ENCODE data around the gene SLAMF7. TPM values are rescaled to one million over a fixed set of nuclear protein-coding genes. Genes with fewer than 3 reads are reported as not detected.
"Not testable (repeated sequence)": the region's sequence is repeated elsewhere in the genome, so short reads cannot be mapped to it uniquely, and the experiment has no call there.

SLAMF7 gene
- total and polyA plus RNA-seq, 3 experiments from 2014 or later: 79.5 to 165 (median 97.4) TPM

- H3K27me3 ChIP-seq (ENCODE audit: insufficient read depth, low read length, poor library complexity, severe bottlenecking); H3K4me1 ChIP-seq (ENCODE audit: insufficient read depth, low read length); H3K27me3 Mint-ChIP-seq; H3K4me3 Mint-ChIP-seq; H3K27ac ChIP-seq (ENCODE audit: low read depth, low read length); H3K36me3 ChIP-seq (ENCODE audit: insufficient read depth, low read length); H3K36me3 Mint-ChIP-seq; H3K9me3 ChIP-seq (ENCODE audit: low read length); H3K9me3 Mint-ChIP-seq; POLR2A ChIA-PET; H3K4me3 ChIP-seq (ENCODE audit: low read length); H3K27ac Mint-ChIP-seq: not testable (repeated sequence)
- peak in 1 of 5 donors; percentile 10 for DNase-seq
- peaks cover 12 to 14% (median 13%) of the 10 kb centered on the region in 3 donors for H3K4me1 Mint-ChIP-seq
- CTCF ChIA-PET: interaction anchor here (4.0 kb wide), 1 partner anchor 48 kb away, joined by 20 read pairs; no protein-coding TSS in a partner anchor
These were observed 44.1 kb downstream of the SLAMF7 start for GRCh38 chr1:160782988-160783765.

GRCh38 chr1:160789051-160789701 lies 50.1 kb downstream of the SLAMF7 start:
- Histone ChIP-seq H3K9me3 (ENCODE audit: low read length) (no peaks in the 10 kb centered on the region), H3K4me3 (ENCODE audit: low read length) (no peak overlapping the region), H3K4me1 (ENCODE audit: insufficient read depth, low read length) (no peaks in the 10 kb centered on the region), H3K27ac (ENCODE audit: low read depth, low read length) (no peak overlapping the region), H3K27me3 (ENCODE audit: insufficient read depth, low read length, poor library complexity, severe bottlenecking) (no peaks in the 10 kb centered on the region), H3K36me3 (ENCODE audit: insufficient read depth, low read length) (no peaks in the 10 kb centered on the region)
- Mint-ChIP-seq H3K27me3 (no peaks in the 10 kb centered on the region), H3K36me3 (no peaks in the 10 kb centered on the region), H3K4me1 (peaks cover 0 to 4% (median 3%) of the 10 kb centered on the region in 3 donors), H3K4me3 (no peak overlapping the region), H3K9me3 (no peaks in the 10 kb centered on the region), H3K27ac (peak overlapping the region in 1 of 8 donors; percentile 63)
- CTCF ChIA-PET: interaction anchor here (0.9 to 1.4 kb wide), 2 partner anchors 10 to 12 kb away, joined by 3 to 4 read pairs; no protein-coding TSS in a partner anchor
- POLR2A ChIA-PET: no interaction called here
- DNase-seq: no peak

- Mint-ChIP-seq H3K4me1 (peaks cover 3 to 10% (median 10%) of the 10 kb centered on the region in 3 donors), H3K4me3 (no peak overlapping the region), H3K27me3 (no peaks in the 10 kb centered on the region), H3K36me3 (no peaks in the 10 kb centered on the region), H3K27ac (peak overlapping the region in 1 of 8 donors; percentile 50), H3K9me3 (no peaks in the 10 kb centered on the region)
- H3K4me1 ChIP-seq (ENCODE audit: insufficient read depth, low read length): peaks cover 4% of the 10 kb centered on the region
- H3K36me3 ChIP-seq (ENCODE audit: insufficient read depth, low read length): no peaks in the 10 kb centered on the region
- no peaks in the 10 kb centered on the region for H3K9me3 ChIP-seq (ENCODE audit: low read length)
- ChIA-PET CTCF (interaction anchor here (0.7 to 1.4 kb wide), 5 partner anchors 10 to 47 kb away, joined by 3 to 4 read pairs (median 3); no protein-coding TSS in a partner anchor), POLR2A (no interaction called here)
- no peak for DNase-seq
- no peak overlapping the region for H3K27ac ChIP-seq (ENCODE audit: low read depth, low read length)
- no peaks in the 10 kb centered on the region for H3K27me3 ChIP-seq (ENCODE audit: insufficient read depth, low read length, poor library complexity, severe bottlenecking)
- H3K4me3 ChIP-seq (ENCODE audit: low read length): no peak overlapping the region
These were observed 50.9 kb downstream of the SLAMF7 start for GRCh38 chr1:160789702-160790611.

GRCh38 chr1:160794376-160794775 lies 55.3 kb downstream of the SLAMF7 start:
- Histone ChIP-seq H3K27me3 (ENCODE audit: insufficient read depth, low read length, poor library complexity, severe bottlenecking) (no peaks in the 10 kb centered on the region), H3K36me3 (ENCODE audit: insufficient read depth, low read length) (no peaks in the 10 kb centered on the region), H3K4me3 (ENCODE audit: low read length) (no peak overlapping the region), H3K4me1 (ENCODE audit: insufficient read depth, low read length) (peaks cover 25% of the 10 kb centered on the region), H3K9me3 (ENCODE audit: low read length) (no peaks in the 10 kb centered on the region), H3K27ac (ENCODE audit: low read depth, low read length) (no peak overlapping the region)
- H3K9me3 Mint-ChIP-seq: no peaks in the 10 kb centered on the region
- peaks cover 0 to 32% (median 6%) of the 10 kb centered on the region in 3 donors for H3K36me3 Mint-ChIP-seq
- H3K4me1 Mint-ChIP-seq: peaks cover 41 to 46% (median 42%) of the 10 kb centered on the region in 3 donors
- ChIA-PET POLR2A (interaction anchor here (0.6 to 1.1 kb wide), 3 partner anchors 12 to 89 kb away, joined by 4 to 6 read pairs (median 4); no protein-coding TSS in a partner anchor), CTCF (interaction anchor here (1.0 to 4.0 kb wide), 10 partner anchors 10 to 159 kb away, joined by 3 to 16 read pairs (median 6); no protein-coding TSS in a partner anchor)
- H3K27ac Mint-ChIP-seq: peak overlapping the region in 7 of 8 donors; percentile 53 to 98 (median 97)
- DNase-seq: no peak
- no peaks in the 10 kb centered on the region for H3K27me3 Mint-ChIP-seq
- peak overlapping the region in 1 of 7 donors; percentile 7 for H3K4me3 Mint-ChIP-seq

- no peaks in the 10 kb centered on the region for H3K9me3 Mint-ChIP-seq
- no peaks in the 10 kb centered on the region for H3K27me3 Mint-ChIP-seq
- ChIA-PET CTCF (interaction anchor here (0.6 to 5.0 kb wide), 17 partner anchors 10 to 346 kb away, joined by 3 to 21 read pairs (median 4); no protein-coding TSS in a partner anchor), POLR2A (interaction anchor here (0.6 to 1.6 kb wide), 8 partner anchors 14 to 59 kb away, joined by 3 to 5 read pairs (median 3); no protein-coding TSS in a partner anchor)
- H3K4me3 ChIP-seq (ENCODE audit: low read length): peak within 1 kb of the TSS; percentile 80
- peak within 1 kb of the TSS; percentile 96 to 99 (median 97) for H3K4me3 Mint-ChIP-seq
- peaks cover 4 to 46% (median 16%) of the 10 kb centered on the region in 3 donors for H3K36me3 Mint-ChIP-seq
- H3K9me3 ChIP-seq (ENCODE audit: low read length): no peaks in the 10 kb centered on the region
- peaks cover 34% of the 10 kb centered on the region for H3K4me1 ChIP-seq (ENCODE audit: insufficient read depth, low read length)
- peaks cover 55 to 62% (median 57%) of the 10 kb centered on the region in 3 donors for H3K4me1 Mint-ChIP-seq
- peak within 1 kb of the TSS; percentile 69 for H3K27ac ChIP-seq (ENCODE audit: low read depth, low read length)
- H3K27ac Mint-ChIP-seq: peak within 1 kb of the TSS; percentile 92 to 98 (median 97)
- DNase-seq: peak; percentile 65 to 93 (median 92)
- no peaks in the 10 kb centered on the region for H3K27me3 ChIP-seq (ENCODE audit: insufficient read depth, low read length, poor library complexity, severe bottlenecking)
- H3K36me3 ChIP-seq (ENCODE audit: insufficient read depth, low read length): no peaks in the 10 kb centered on the region
These were observed 56.9 kb downstream of the SLAMF7 start, which contains the start of gene LY9 for GRCh38 chr1:160795951-160796383. TSS of gene LY9 (plus strand) at chr1:160796174. CDS start at chr1:160796188, 14 bp downstream.

GRCh38 chr1:160797271-160797709 lies 58.2 kb downstream of the SLAMF7 start:
- H3K4me3 Mint-ChIP-seq: peak overlapping the region; percentile 96 to 99 (median 97)
- peak overlapping the region; percentile 92 to 98 (median 97) for H3K27ac Mint-ChIP-seq
- H3K36me3 Mint-ChIP-seq: peaks cover 11 to 55% (median 21%) of the 10 kb centered on the region in 3 donors
- peaks cover 59 to 70% (median 65%) of the 10 kb centered on the region in 3 donors for H3K4me1 Mint-ChIP-seq
- H3K9me3 Mint-ChIP-seq: no peaks in the 10 kb centered on the region
- peak overlapping the region; percentile 80 for H3K4me3 ChIP-seq (ENCODE audit: low read length)
- H3K9me3 ChIP-seq (ENCODE audit: low read length): no peaks in the 10 kb centered on the region
- no peak for DNase-seq
- H3K4me1 ChIP-seq (ENCODE audit: insufficient read depth, low read length): peaks cover 47% of the 10 kb centered on the region
- ChIA-PET POLR2A (interaction anchor here (0.6 to 1.8 kb wide), 9 partner anchors 11 to 248 kb away, joined by 3 to 5 read pairs (median 3); no protein-coding TSS in a partner anchor), CTCF (interaction anchor here (0.7 to 5.0 kb wide), 13 partner anchors 9 to 243 kb away, joined by 3 to 21 read pairs (median 4); partner anchors contain the start of gene SLAMF7)
- no peaks in the 10 kb centered on the region for H3K27me3 Mint-ChIP-seq
- H3K36me3 ChIP-seq (ENCODE audit: insufficient read depth, low read length): peaks cover 3% of the 10 kb centered on the region
- peak overlapping the region; percentile 69 for H3K27ac ChIP-seq (ENCODE audit: low read depth, low read length)
- H3K27me3 ChIP-seq (ENCODE audit: insufficient read depth, low read length, poor library complexity, severe bottlenecking): no peaks in the 10 kb centered on the region

- H3K4me3 ChIP-seq (ENCODE audit: low read length): peak overlapping the region; percentile 80
- Mint-ChIP-seq H3K4me3 (peak overlapping the region; percentile 96 to 99 (median 97)), H3K27ac (peak overlapping the region; percentile 92 to 98 (median 97)), H3K4me1 (peaks cover 63 to 75% (median 70%) of the 10 kb centered on the region in 3 donors), H3K9me3 (no peaks in the 10 kb centered on the region), H3K27me3 (no peaks in the 10 kb centered on the region), H3K36me3 (peaks cover 16 to 60% (median 25%) of the 10 kb centered on the region in 3 donors)
- H3K36me3 ChIP-seq (ENCODE audit: insufficient read depth, low read length): peaks cover 3% of the 10 kb centered on the region
- ChIA-PET CTCF (interaction anchor here (0.7 to 5.0 kb wide), 10 partner anchors 8 to 243 kb away, joined by 3 to 21 read pairs (median 4); partner anchors contain the start of gene SLAMF7), POLR2A (interaction anchor here (0.7 to 1.8 kb wide), 6 partner anchors 10 to 247 kb away, joined by 3 to 5 read pairs (median 3); no protein-coding TSS in a partner anchor)
- peak; percentile 31 to 78 (median 63) for DNase-seq
- peak overlapping the region; percentile 69 for H3K27ac ChIP-seq (ENCODE audit: low read depth, low read length)
- peaks cover 48% of the 10 kb centered on the region for H3K4me1 ChIP-seq (ENCODE audit: insufficient read depth, low read length)
- no peaks in the 10 kb centered on the region for H3K27me3 ChIP-seq (ENCODE audit: insufficient read depth, low read length, poor library complexity, severe bottlenecking)
- H3K9me3 ChIP-seq (ENCODE audit: low read length): no peaks in the 10 kb centered on the region
These were observed 58.8 kb downstream of the SLAMF7 start for GRCh38 chr1:160797861-160798273.
